H1 (cell line): Measurements from ENCODE around the gene FANCE.

Source experiments
- ATF3 ChIP-seq: IDR thresholded peaks from 2 replicates; pipeline ENCODE4 v1.6.1; 2011; ENCODE audit warnings: low read depth, mild to moderate bottlenecking, low read length; ENCODE audit not compliant: insufficient read depth
- BCL11A ChIP-seq, 2 experiments: IDR thresholded peaks; one replicate each; pipeline ENCODE4 v1.6.1; 2011; ENCODE audit warnings: low read depth in 2 of 2, low read length in 2 of 2, mild to moderate bottlenecking in 2 of 2
- CTCF ChIP-seq, 3 experiments: IDR thresholded peaks; 1 replicate in 2 of 3; 2 replicates in 1 of 3; pipeline versions ENCODE4 v1.5.1 to v1.6.1; 2011; ENCODE audit warnings: low read length in 3 of 3, mild to moderate bottlenecking in 3 of 3, inconsistent platforms in 2 of 3, low read depth in 1 of 3, moderate library complexity in 1 of 3; ENCODE audit not compliant: insufficient read depth in 1 of 3; ENCODE audit errors: control extremely low read depth in 1 of 3
- EP300 ChIP-seq, 2 experiments: IDR thresholded peaks; 1 replicate in 1 of 2; 2 replicates in 1 of 2; pipeline ENCODE4 v1.6.1; 2011 to 2012; ENCODE audit warnings: low read depth in 2 of 2, low read length in 2 of 2, mild to moderate bottlenecking in 2 of 2, borderline replicate concordance in 1 of 2, inconsistent platforms in 1 of 2, moderate library complexity in 1 of 2
- GABPA ChIP-seq: IDR thresholded peaks from 2 replicates; pipeline ENCODE4 v1.6.1; 2011; ENCODE audit warnings: mild to moderate bottlenecking, low read length, moderate library complexity, borderline replicate concordance; ENCODE audit not compliant: insufficient read depth
- KDM1A ChIP-seq: fragments of 200-600, 300-600 bp; sonication (generic); IDR thresholded peaks from 2 replicates; pipeline ENCODE4 v1.7.1; 2016; ENCODE audit warnings: mild to moderate bottlenecking, low read length, borderline replicate concordance
- MAFK ChIP-seq: IDR thresholded peaks from 2 replicates; pipeline ENCODE4 v1.6.1; 2012; ENCODE audit warnings: low read depth, mild to moderate bottlenecking, improper control_type of control experiment, low read length
- NANOG ChIP-seq: IDR thresholded peaks from 2 replicates; pipeline ENCODE4 v1.6.1; 2011; ENCODE audit warnings: low read length, low read depth, mild to moderate bottlenecking, inconsistent platforms; ENCODE audit not compliant: insufficient read depth, poor library complexity, severe bottlenecking
- POLR2A ChIP-seq, 2 experiments: IDR thresholded peaks; 1 replicate in 1 of 2; 2 replicates in 1 of 2; pipeline ENCODE4 v1.6.1; 2011; ENCODE audit warnings: low read depth in 2 of 2, low read length in 2 of 2, mild to moderate bottlenecking in 2 of 2; ENCODE audit errors: control extremely low read depth in 1 of 2
- TAF1 ChIP-seq: IDR thresholded peaks from 2 replicates; pipeline ENCODE4 v1.6.1; 2011; ENCODE audit warnings: mild to moderate bottlenecking, low read depth, low read length

- no peak for TF ChIP-seq TAF1
- TF ChIP-seq BCL11A (IDR thresholded peaks at IDR 0.05; ENCODE audit: low read depth in 2 of 2, low read length in 2 of 2) = no peak
- TF ChIP-seq NANOG = no peak
- TF ChIP-seq CTCF (IDR thresholded peaks at IDR 0.05; ENCODE audit: control extremely low read depth in 1 of 3, insufficient read depth in 1 of 3, low read depth in 1 of 3, low read length in 3 of 3) = no peak
- no peak for TF ChIP-seq MAFK
- TF ChIP-seq ATF3 = no peak
- no peak for TF ChIP-seq POLR2A (IDR thresholded peaks at IDR 0.05; ENCODE audit: control extremely low read depth in 1 of 2, low read depth in 2 of 2, low read length in 2 of 2)
- TF ChIP-seq EP300 (IDR thresholded peaks at IDR 0.05; ENCODE audit: borderline replicate concordance in 1 of 2, low read depth in 2 of 2, low read length in 2 of 2) = no peak
- peak; percentile 60; the same call in 1 of the 2 replicates for TF ChIP-seq KDM1A
- no peak for TF ChIP-seq GABPA
These were observed 8.7 kb upstream of the FANCE start for GRCh38 chr6:35443341-35444030.
